IMR-90 (cell line): ENCODE results near the gene GMPPA. TPM values are rescaled to one million over a fixed set of nuclear protein-coding genes. Genes with fewer than 3 reads are reported as not detected.

Experiments
- ATAC-seq: fragments of 200-7000 bp; cut with Tn5 transposase; 2 replicates; pipeline ENCODE4 v1.9.1; 2020; ENCODE audit warnings: low read depth, mild to moderate bottlenecking, moderate library complexity
- BruUV-seq: library from RNA; stranded (reverse); fragments of 400-500 nt; replicated peaks from 2 replicates; lab custom pipeline; 2021; lab: Mats Ljungman, UMichigan
- CTCF ChIA-PET: fragments of 300-600 bp; formaldehyde crosslinking; extraction: SDS; loops from one replicate; lab custom pipeline; 2021; ENCODE audit warnings: antibody characterized with exemption; lab: Yijun Ruan, JAX
- POLR2A ChIA-PET: fragments of 300-600 bp; sonication (Branson Sonifier 250); formaldehyde crosslinking; loops from one replicate; lab custom pipeline; 2022; ENCODE audit warnings: antibody characterized with exemption; ENCODE audit not compliant: unreplicated experiment; lab: Charles Lee
- DNase-seq: peaks from one replicate; pipeline ENCODE4 v3.0.0; 2013
- H2AFZ ChIP-seq: replicated peaks from 2 replicates; pipeline ENCODE3; 2013; ENCODE audit warnings: low read length, mild to moderate bottlenecking; ENCODE audit not compliant: poor library complexity
- H2AK5ac ChIP-seq: 2 replicates; pipeline ENCODE4 v1.6.1; 2013; ENCODE audit warnings: low read depth, low read length, inconsistent platforms
- H2AK9ac ChIP-seq: replicated peaks from 2 replicates; pipeline ENCODE3; 2013; ENCODE audit warnings: mild to moderate bottlenecking, low read depth, low read length, moderate library complexity; ENCODE audit not compliant: poor library complexity
- H2BK120ac ChIP-seq: 2 replicates; pipeline ENCODE4 v1.6.1; 2013; ENCODE audit warnings: low read depth, low read length, inconsistent platforms
- H2BK15ac ChIP-seq: 3 replicates; pipeline ENCODE4 v1.6.1; 2013; ENCODE audit warnings: low read depth, low read length, inconsistent platforms
- H2BK20ac ChIP-seq: 2 replicates; pipeline ENCODE4 v1.6.1; 2013; ENCODE audit warnings: low read depth, mild to moderate bottlenecking, inconsistent platforms, low read length, moderate library complexity
- H2BK5ac ChIP-seq: 2 replicates; pipeline ENCODE4 v1.6.1; 2013; ENCODE audit warnings: mild to moderate bottlenecking, low read depth, low read length, inconsistent platforms; ENCODE audit not compliant: poor library complexity, severe bottlenecking
- H3K14ac ChIP-seq: replicated peaks from 2 replicates; pipeline ENCODE4 v1.6.1; 2013; ENCODE audit warnings: low read depth, low read length, inconsistent platforms
- H3K18ac ChIP-seq: 2 replicates; pipeline ENCODE4 v1.6.1; 2013; ENCODE audit warnings: low read depth, low read length, control low read depth
- H3K23ac ChIP-seq: 2 replicates; pipeline ENCODE4 v1.6.1; 2013; ENCODE audit warnings: low read depth, low read length, inconsistent platforms
- H3K27ac ChIP-seq: 2 replicates; pipeline ENCODE4 v1.5.1; 2013; ENCODE audit warnings: mild to moderate bottlenecking, control low read depth, low read length; ENCODE audit not compliant: insufficient read depth
- H3K27me3 ChIP-seq: 2 replicates; pipeline ENCODE4 v1.6.1; 2013; ENCODE audit warnings: low read length; ENCODE audit not compliant: control insufficient read depth, insufficient read depth
- H3K36me3 ChIP-seq: 2 replicates; pipeline ENCODE4 v1.6.1; 2013; ENCODE audit warnings: low read length, mixed read lengths; ENCODE audit not compliant: control insufficient read depth, insufficient read depth
- H3K4ac ChIP-seq: 2 replicates; pipeline ENCODE4 v1.6.1; 2013; ENCODE audit warnings: low read depth, low read length, inconsistent platforms
- H3K4me1 ChIP-seq: 2 replicates; pipeline ENCODE4 v1.6.1; 2013; ENCODE audit warnings: low read length, mixed read lengths; ENCODE audit not compliant: control insufficient read depth, insufficient read depth
- H3K4me2 ChIP-seq: 2 replicates; pipeline ENCODE4 v1.6.1; 2013; ENCODE audit warnings: low read depth, mild to moderate bottlenecking, control low read depth, low read length, moderate library complexity
- H3K4me3 ChIP-seq: 2 replicates; pipeline ENCODE4 v1.5.1; 2013; ENCODE audit warnings: low read depth, mild to moderate bottlenecking, control low read depth, low read length, moderate library complexity; ENCODE audit not compliant: insufficient read depth
- H3K56ac ChIP-seq: 2 replicates; pipeline ENCODE4 v1.6.1; 2013; ENCODE audit warnings: low read length, inconsistent platforms; ENCODE audit not compliant: insufficient read depth; ENCODE audit errors: extremely low read depth
- H3K79me1 ChIP-seq, 2 experiments: 2 replicates each; pipeline ENCODE4 v1.6.1; 2013; ENCODE audit warnings: low read length in 2 of 2, inconsistent platforms in 1 of 2, low read depth in 1 of 2
- H3K9ac ChIP-seq: 2 replicates; pipeline ENCODE4 v1.6.1; 2013; ENCODE audit warnings: low read depth, low read length, control low read depth
- H3K9me1 ChIP-seq: 2 replicates; pipeline ENCODE4 v1.6.1; 2013; ENCODE audit warnings: low read length, inconsistent platforms; ENCODE audit not compliant: insufficient read depth
- H3K9me3 ChIP-seq: 2 replicates; pipeline ENCODE4 v1.6.1; 2013; ENCODE audit warnings: low read length; ENCODE audit not compliant: control insufficient read depth, insufficient read depth
- H4K20me1 ChIP-seq: 2 replicates; pipeline ENCODE4 v1.6.1; 2013; ENCODE audit warnings: low read length, inconsistent platforms; ENCODE audit not compliant: insufficient read depth
- H4K5ac ChIP-seq: 2 replicates; pipeline ENCODE4 v1.6.1; 2013; ENCODE audit warnings: mild to moderate bottlenecking, low read depth, low read length, control low read depth
- H4K8ac ChIP-seq, 2 experiments: 2 replicates each; pipeline ENCODE4 v1.6.1; 2013; ENCODE audit warnings: low read depth in 2 of 2, low read length in 2 of 2, control low read depth in 1 of 2, inconsistent platforms in 1 of 2
- H4K91ac ChIP-seq: 2 replicates; pipeline ENCODE4 v1.6.1; 2013; ENCODE audit warnings: low read depth, low read length, inconsistent platforms; ENCODE audit not compliant: insufficient read depth
- BHLHE40 ChIP-seq: fragments of 150-350 bp; IDR thresholded peaks from 2 replicates; pipeline ENCODE4 v1.6.1; 2016; ENCODE audit warnings: mild to moderate bottlenecking, low read depth, low read length
- CEBPB ChIP-seq: IDR thresholded peaks from 2 replicates; pipeline ENCODE4 v1.6.1; 2012; ENCODE audit warnings: low read depth, low read length, improper control_type of control experiment
- CHD1 ChIP-seq: IDR thresholded peaks from 2 replicates; pipeline ENCODE4 v1.6.1; 2012; ENCODE audit warnings: low read depth, low read length, improper control_type of control experiment
- MAFK ChIP-seq: IDR thresholded peaks from 2 replicates; pipeline ENCODE4 v1.6.1; 2012; ENCODE audit warnings: low read depth, low read length, improper control_type of control experiment
- MAZ ChIP-seq: IDR thresholded peaks from 2 replicates; pipeline ENCODE4 v1.6.1; 2012; ENCODE audit warnings: low read depth, mild to moderate bottlenecking, low read length, improper control_type of control experiment, moderate library complexity, borderline replicate concordance
- MXI1 ChIP-seq: IDR thresholded peaks from 2 replicates; pipeline ENCODE4 v1.6.1; 2012; ENCODE audit warnings: low read depth, mild to moderate bottlenecking, low read length, moderate library complexity, borderline replicate concordance
- SMC3 ChIP-seq: fragments of 150-350 bp; IDR thresholded peaks from 2 replicates; pipeline ENCODE4 v1.6.1; 2016; ENCODE audit warnings: low read depth, mild to moderate bottlenecking, antibody characterized with exemption, low read length, moderate library complexity
- WGBS, 2 experiments: methylation state at CpG; one replicate each; pipeline versions ENCODE4 v1.1.5 to v1.1.7; 2013; ENCODE audit warnings: missing lambda C conversion rate in 2 of 2; ENCODE audit not compliant: insufficient read length in 1 of 2; ENCODE audit errors: extremely low coverage in 2 of 2; 5-methylcytosine and 5-hydroxymethylcytosine counted together
- dilution Hi-C: fragments of 300-500 bp; cut with HindIII; formaldehyde crosslinking; loops from one replicate; pipeline ENCODE4 v1.14.3; 2018; ENCODE audit warnings: low sequenced_read_pairs; ENCODE audit not compliant: unreplicated experiment
- in situ Hi-C: fragments of 300-500 bp; cut with MboI; formaldehyde crosslinking; loops from 3 replicates; pipeline ENCODE4 v1.14.3; 2019; ENCODE audit warnings: low sequenced_read_pairs, inconsistent platforms, mixed read lengths
- intact Hi-C: fragments of 100-400 bp; cut with micrococcal nuclease; formaldehyde crosslinking; loops from 2 replicates; pipeline ENCODE4 v1.10.0; 2022
- polyA plus RNA-seq, 3 experiments: library from polyadenylated mRNA; depleted of rRNA; stranded (reverse); fragments of >200 nt; gene quantifications; 2 replicates each; pipeline ENCODE4 v1.2.3, GENCODE V29; 2012; ENCODE audit warnings: low replicate concordance in 1 of 3
- total RNA-seq: library from RNA; depleted of rRNA; stranded (reverse); fragments of >200 nt; gene quantifications from 2 replicates; pipeline ENCODE4 v1.2.3, GENCODE V29; 2012
- TF ChIP-seq, protein P1 (sequence below): conservative IDR thresholded peaks from 2 replicates; pipeline ENCODE4 v1.5.1; 2012; ENCODE audit warnings: mild to moderate bottlenecking, low read depth, low read length, improper control_type of control experiment
- TF ChIP-seq, protein P2 (sequence below): fragments of 150-350 bp; IDR thresholded peaks from 2 replicates; pipeline ENCODE4 v1.6.1; 2016; ENCODE audit warnings: low read depth, mild to moderate bottlenecking, low read length, moderate library complexity, borderline replicate concordance
- TF ChIP-seq, protein P3 (sequence below): fragments of 150-350 bp; IDR thresholded peaks from 2 replicates; pipeline ENCODE4 v1.6.1; 2017; ENCODE audit warnings: mild to moderate bottlenecking, antibody characterized with exemption, low read length, low read depth

The GMPPA gene
- total and polyA plus RNA-seq, 2 of the 4 experiments (the other 2 are of a cell fraction), result 103 to 134 TPM

DNA sequence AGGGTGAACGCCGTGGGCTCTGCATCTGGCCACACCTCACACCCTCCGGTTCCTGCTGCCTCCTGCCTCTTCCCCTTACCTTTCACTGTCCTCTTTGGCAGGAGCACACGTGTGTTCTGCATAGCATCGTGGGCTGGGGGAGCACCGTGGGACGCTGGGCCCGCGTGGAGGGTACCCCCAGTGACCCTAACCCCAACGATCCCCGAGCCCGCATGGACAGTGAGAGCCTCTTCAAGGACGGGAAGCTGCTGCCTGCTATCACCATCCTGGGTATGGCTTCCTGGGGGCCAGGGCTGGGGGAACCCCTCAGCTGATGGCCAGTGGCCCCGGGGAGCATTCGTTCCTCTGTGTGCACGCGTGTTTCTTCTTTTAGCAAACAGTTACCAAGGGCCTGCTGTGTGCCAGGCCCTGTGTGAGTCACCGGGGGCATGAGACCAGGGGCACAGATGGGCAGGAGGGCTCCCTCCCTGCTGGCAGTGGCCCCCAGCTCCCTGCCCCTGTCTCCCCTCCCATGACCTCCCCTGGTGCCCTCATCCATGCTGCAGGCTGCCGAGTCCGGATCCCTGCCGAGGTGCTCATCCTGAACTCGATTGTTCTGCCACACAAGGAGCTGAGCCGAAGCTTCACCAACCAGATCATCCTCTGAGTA lies 7.6 kb downstream of the GMPPA start:
- Histone ChIP-seq H3K4me1 (0 out of 2 replicates have a peak, but pooled peaks cover 4% of the 10 kb centered on the region), H3K9me1 (no peaks in the 10 kb centered on the region), H3K9ac (no peak overlapping the region), H2AK9ac (peak overlapping the region; percentile 28), H3K4me2 (no peak overlapping the region), H2AK5ac (no peak overlapping the region), H2BK5ac (no peak overlapping the region), H3K4me3 (no peak overlapping the region), H2AFZ (no peak overlapping the region), H3K23ac (no peak overlapping the region), H3K9me3 (no peaks in the 10 kb centered on the region), H2BK20ac (no peak overlapping the region), H3K27me3 (peaks cover 11% of the 10 kb centered on the region), H3K79me1 (peaks cover 0 to 9% of the 10 kb centered on the region in 2 experiments; a peak in 2 of 4 replicates), H3K4ac (no peak overlapping the region), H4K20me1 (no peaks in the 10 kb centered on the region), H4K5ac (no peak overlapping the region), H3K36me3 (peaks cover 45% of the 10 kb centered on the region), H3K27ac (no peak overlapping the region), H3K56ac (no peak overlapping the region), H2BK120ac (no peak overlapping the region), H4K8ac (no peak overlapping the region), H2BK15ac (no peak overlapping the region), H3K14ac (no peak overlapping the region), H4K91ac (no peak overlapping the region), H3K18ac (no peak overlapping the region)
- 82% methylated on average over 17 of the region's 23 CpGs; no CpG with 5 or more reads in 1 of the 2 experiments for WGBS, 2 experiments
- POLR2A ChIA-PET, result no interaction called here
- dilution Hi-C loops, result no loop called here
- TF ChIP-seq CEBPB (no peak), BHLHE40 (no peak), MAFK (no peak), SMC3 (no peak), MAZ (no peak), CHD1 (no peak), MXI1 (no peak)
- TF ChIP-seq, protein P1, sequence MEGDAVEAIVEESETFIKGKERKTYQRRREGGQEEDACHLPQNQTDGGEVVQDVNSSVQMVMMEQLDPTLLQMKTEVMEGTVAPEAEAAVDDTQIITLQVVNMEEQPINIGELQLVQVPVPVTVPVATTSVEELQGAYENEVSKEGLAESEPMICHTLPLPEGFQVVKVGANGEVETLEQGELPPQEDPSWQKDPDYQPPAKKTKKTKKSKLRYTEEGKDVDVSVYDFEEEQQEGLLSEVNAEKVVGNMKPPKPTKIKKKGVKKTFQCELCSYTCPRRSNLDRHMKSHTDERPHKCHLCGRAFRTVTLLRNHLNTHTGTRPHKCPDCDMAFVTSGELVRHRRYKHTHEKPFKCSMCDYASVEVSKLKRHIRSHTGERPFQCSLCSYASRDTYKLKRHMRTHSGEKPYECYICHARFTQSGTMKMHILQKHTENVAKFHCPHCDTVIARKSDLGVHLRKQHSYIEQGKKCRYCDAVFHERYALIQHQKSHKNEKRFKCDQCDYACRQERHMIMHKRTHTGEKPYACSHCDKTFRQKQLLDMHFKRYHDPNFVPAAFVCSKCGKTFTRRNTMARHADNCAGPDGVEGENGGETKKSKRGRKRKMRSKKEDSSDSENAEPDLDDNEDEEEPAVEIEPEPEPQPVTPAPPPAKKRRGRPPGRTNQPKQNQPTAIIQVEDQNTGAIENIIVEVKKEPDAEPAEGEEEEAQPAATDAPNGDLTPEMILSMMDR, result no peak
- TF ChIP-seq, protein P2, sequence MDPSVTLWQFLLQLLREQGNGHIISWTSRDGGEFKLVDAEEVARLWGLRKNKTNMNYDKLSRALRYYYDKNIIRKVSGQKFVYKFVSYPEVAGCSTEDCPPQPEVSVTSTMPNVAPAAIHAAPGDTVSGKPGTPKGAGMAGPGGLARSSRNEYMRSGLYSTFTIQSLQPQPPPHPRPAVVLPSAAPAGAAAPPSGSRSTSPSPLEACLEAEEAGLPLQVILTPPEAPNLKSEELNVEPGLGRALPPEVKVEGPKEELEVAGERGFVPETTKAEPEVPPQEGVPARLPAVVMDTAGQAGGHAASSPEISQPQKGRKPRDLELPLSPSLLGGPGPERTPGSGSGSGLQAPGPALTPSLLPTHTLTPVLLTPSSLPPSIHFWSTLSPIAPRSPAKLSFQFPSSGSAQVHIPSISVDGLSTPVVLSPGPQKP, result no peak
- TF ChIP-seq, protein P3, sequence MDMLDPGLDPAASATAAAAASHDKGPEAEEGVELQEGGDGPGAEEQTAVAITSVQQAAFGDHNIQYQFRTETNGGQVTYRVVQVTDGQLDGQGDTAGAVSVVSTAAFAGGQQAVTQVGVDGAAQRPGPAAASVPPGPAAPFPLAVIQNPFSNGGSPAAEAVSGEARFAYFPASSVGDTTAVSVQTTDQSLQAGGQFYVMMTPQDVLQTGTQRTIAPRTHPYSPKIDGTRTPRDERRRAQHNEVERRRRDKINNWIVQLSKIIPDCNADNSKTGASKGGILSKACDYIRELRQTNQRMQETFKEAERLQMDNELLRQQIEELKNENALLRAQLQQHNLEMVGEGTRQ, result no peak
- no peak for DNase-seq
- CTCF ChIA-PET, result no interaction called here
- no peak for ATAC-seq
- in situ Hi-C loops, result no loop called here
- intact Hi-C loops, result no loop called here
- BruUV-seq, result no TSS peak
